K562 (cell line): ENCODE results near the gene ATP13A4. TPM values are rescaled to one million over a fixed set of nuclear protein-coding genes. Genes with fewer than 3 reads are reported as not detected.

Experiments used
- CLOCK ChIP-seq: fragments of 250-450 bp; sonication (Bioruptor Pico); IDR thresholded peaks from 2 replicates; pipeline ENCODE4 v1.4.0; 2020; ENCODE audit warnings: mild to moderate bottlenecking, moderate library complexity, borderline replicate concordance
- DMBX1 ChIP-seq: fragments of 250-450 bp; sonication (Bioruptor Pico); IDR thresholded peaks from 2 replicates; pipeline ENCODE4 v1.8.0; 2022; ENCODE audit warnings: inconsistent platforms, mild to moderate bottlenecking, moderate library complexity, borderline replicate concordance
- EZH2 ChIP-seq: IDR thresholded peaks from 2 replicates; pipeline ENCODE4 v1.6.1; 2012; ENCODE audit warnings: low read depth, mild to moderate bottlenecking, inconsistent platforms, low read length, borderline replicate concordance
- IRF2 ChIP-seq: sonication (generic); formaldehyde crosslinking; IDR thresholded peaks from 2 replicates; pipeline ENCODE4 v1.8.1; 2022; ENCODE audit warnings: mild to moderate bottlenecking, missing genetic modification reagents
- MECOM ChIP-seq: fragments of 250-450 bp; sonication (Bioruptor Pico); IDR thresholded peaks from 2 replicates; pipeline ENCODE4 v1.8.0; 2022; ENCODE audit warnings: inconsistent platforms
- SMAD2 ChIP-seq: fragments of 150-350 bp; IDR thresholded peaks from 2 replicates; pipeline ENCODE4 v1.6.1; 2014; ENCODE audit warnings: low read depth, mild to moderate bottlenecking, low read length
- TCF3 ChIP-seq: sonication (generic); formaldehyde crosslinking; IDR thresholded peaks from 2 replicates; pipeline ENCODE4 v1.4.0; 2020; ENCODE audit warnings: mild to moderate bottlenecking, missing genetic modification reagents
- TFAM ChIP-seq: fragments of 250-450 bp; sonication (Bioruptor Pico); conservative IDR thresholded peaks from 2 replicates; pipeline ENCODE4 v1.5.0; 2021; ENCODE audit warnings: mild to moderate bottlenecking, moderate library complexity
- ZNF384 ChIP-seq: IDR thresholded peaks from 2 replicates; pipeline ENCODE4 v1.6.1; 2012; ENCODE audit warnings: low read depth, low read length, improper control_type of control experiment
- ZNF398 ChIP-seq: fragments of 250-450 bp; sonication (Bioruptor Pico); IDR thresholded peaks from 2 replicates; pipeline ENCODE4 v1.8.0; 2021; ENCODE audit warnings: moderate library complexity, mild to moderate bottlenecking, inconsistent platforms
- polyA plus RNA-seq, 8 experiments: library from polyadenylated mRNA; depleted of rRNA in 4 of 8; stranded (reverse) in 5 of 8; unstranded in 3 of 8; fragments of >200 nt; fragmentation: Nextera tagmentation in 2 of 8; fragmentation: Illumina TruSeq in 1 of 8; extraction: Ambion mirVana in 2 of 8; extraction: Trizol in 1 of 8; gene quantifications; 2 replicates each; pipeline versions ENCODE4 v1.2.1 to v1.2.3, GENCODE V29; 2011 to 2014; ENCODE audit warnings: inconsistent platforms in 1 of 8, missing spikeins in 1 of 8
- total RNA-seq, 7 experiments: library from RNA; depleted of rRNA in 6 of 7; stranded (reverse); fragments of >200 nt in 6 of 7; fragmentation: Illumina TruSeq in 2 of 7; extraction: Trizol in 2 of 7; gene quantifications; 2 replicates each; pipeline versions ENCODE4 v1.2.1 to v1.2.3, GENCODE V29; 2011 to 2021; ENCODE audit warnings: low replicate concordance in 1 of 7
- TF ChIP-seq, protein P1 (sequence below): fragments of 450-650 bp; IDR thresholded peaks from 2 replicates; pipeline ENCODE4 v1.6.1; 2018; ENCODE audit not compliant: partially characterized antibody

ATP13A4 gene
- total and polyA plus RNA-seq, 9 of the 15 experiments (the other 6 are each of a cell fraction or from before 2014, with no cell fraction given): 0.03 to 0.14 (median 0.07) TPM; not detected in 6

DNA sequence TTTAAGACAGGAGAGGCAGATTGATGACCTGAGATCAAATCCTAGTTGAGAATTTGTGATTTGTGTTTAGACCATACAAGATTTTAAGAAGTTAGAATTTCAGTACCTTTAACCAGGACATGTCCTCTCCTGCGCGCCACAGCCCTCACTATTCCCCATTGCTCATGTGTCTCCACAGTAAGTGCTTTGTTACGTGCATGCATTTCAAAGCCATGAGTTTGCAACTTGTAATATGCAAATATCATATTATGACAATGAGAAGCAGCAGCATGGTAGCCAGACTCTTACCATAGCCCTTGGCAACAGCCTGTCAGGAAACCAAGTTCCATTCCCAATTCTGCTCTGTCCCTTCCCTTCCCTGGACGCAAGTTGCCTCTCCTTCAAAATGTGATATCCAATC lies 102.8 kb downstream of the ATP13A4 start (continued):
- TF ChIP-seq, protein P1, sequence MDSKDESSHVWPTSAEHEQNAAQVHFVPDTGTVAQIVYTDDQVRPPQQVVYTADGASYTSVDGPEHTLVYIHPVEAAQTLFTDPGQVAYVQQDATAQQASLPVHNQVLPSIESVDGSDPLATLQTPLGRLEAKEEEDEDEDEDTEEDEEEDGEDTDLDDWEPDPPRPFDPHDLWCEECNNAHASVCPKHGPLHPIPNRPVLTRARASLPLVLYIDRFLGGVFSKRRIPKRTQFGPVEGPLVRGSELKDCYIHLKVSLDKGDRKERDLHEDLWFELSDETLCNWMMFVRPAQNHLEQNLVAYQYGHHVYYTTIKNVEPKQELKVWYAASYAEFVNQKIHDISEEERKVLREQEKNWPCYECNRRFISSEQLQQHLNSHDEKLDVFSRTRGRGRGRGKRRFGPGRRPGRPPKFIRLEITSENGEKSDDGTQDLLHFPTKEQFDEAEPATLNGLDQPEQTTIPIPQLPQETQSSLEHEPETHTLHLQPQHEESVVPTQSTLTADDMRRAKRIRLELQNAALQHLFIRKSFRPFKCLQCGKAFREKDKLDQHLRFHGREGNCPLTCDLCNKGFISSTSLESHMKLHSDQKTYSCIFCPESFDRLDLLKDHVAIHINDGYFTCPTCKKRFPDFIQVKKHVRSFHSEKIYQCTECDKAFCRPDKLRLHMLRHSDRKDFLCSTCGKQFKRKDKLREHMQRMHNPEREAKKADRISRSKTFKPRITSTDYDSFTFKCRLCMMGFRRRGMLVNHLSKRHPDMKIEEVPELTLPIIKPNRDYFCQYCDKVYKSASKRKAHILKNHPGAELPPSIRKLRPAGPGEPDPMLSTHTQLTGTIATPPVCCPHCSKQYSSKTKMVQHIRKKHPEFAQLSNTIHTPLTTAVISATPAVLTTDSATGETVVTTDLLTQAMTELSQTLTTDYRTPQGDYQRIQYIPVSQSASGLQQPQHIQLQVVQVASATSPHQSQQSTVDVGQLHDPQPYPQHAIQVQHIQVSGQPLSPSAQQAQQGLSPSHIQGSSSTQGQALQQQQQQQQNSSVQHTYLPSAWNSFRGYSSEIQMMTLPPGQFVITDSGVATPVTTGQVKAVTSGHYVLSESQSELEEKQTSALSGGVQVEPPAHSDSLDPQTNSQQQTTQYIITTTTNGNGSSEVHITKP: no peak
- TF ChIP-seq MECOM (CRISPR knock-in tag) (no peak), TFAM (CRISPR knock-in tag) (no peak), DMBX1 (no peak), IRF2 (no peak), SMAD2 (no peak), CLOCK (CRISPR knock-in tag) (no peak), TCF3 (CRISPR knock-in tag) (no peak), ZNF384 (no peak), ZNF398 (no peak), EZH2 (no peak)
